Measurements from ENCODE around the gene FRMD4A.
A peak's percentile ranks its signal among the peaks of the same experiment; 100 is the strongest.
"Not testable (repeated sequence)": the region's sequence is repeated elsewhere in the genome, so short reads cannot be mapped to it uniquely, and the experiment has no call there.

The FRMD4A gene

GRCh38 chr10:13852872-13853271 lies 477.9 kb downstream of the FRMD4A start:
- no peak for DNase-seq (ENCODE audit: extremely low spot score, insufficient read length, low read depth)
- no peak for FAIRE-seq

GRCh38 chr10:13851906-13852305 lies 478.8 kb downstream of the FRMD4A start:
- no peak for DNase-seq (ENCODE audit: extremely low spot score, insufficient read length, low read depth)
- no peak for FAIRE-seq

GRCh38 chr10:13848520-13849445 lies 481.9 kb downstream of the FRMD4A start:
- FAIRE-seq (no peak), DNase-seq (ENCODE audit: extremely low spot score, insufficient read length, low read depth) (no peak)

- FAIRE-seq (no peak), DNase-seq (ENCODE audit: extremely low spot score, insufficient read length, low read depth) (no peak)
Measured at GRCh38 chr10:13847201-13847631, 483.5 kb downstream of the FRMD4A start.

GRCh38 chr10:13845897-13846296 lies 484.8 kb downstream of the FRMD4A start:
- no peak for FAIRE-seq

GRCh38 chr10:13844651-13845050 lies 486.1 kb downstream of the FRMD4A start:
- FAIRE-seq = no peak
- DNase-seq (ENCODE audit: extremely low spot score, insufficient read length, low read depth) = no peak

More at GRCh38 chr10:13845897-13846296, 484.8 kb downstream of the FRMD4A start:
- DNase-seq (ENCODE audit: extremely low spot score, insufficient read length, low read depth) = no peak

GRCh38 chr10:13842117-13842516 lies 488.6 kb downstream of the FRMD4A start:
- DNase-seq (ENCODE audit: extremely low spot score, insufficient read length, low read depth) = no peak
- no peak for FAIRE-seq

- DNase-seq (ENCODE audit: extremely low spot score, insufficient read length, low read depth) (no peak), FAIRE-seq (no peak)
Measured at GRCh38 chr10:13840036-13840435, 490.7 kb downstream of the FRMD4A start.

GRCh38 chr10:13839430-13839990 lies 491.2 kb downstream of the FRMD4A start:
- no peak for FAIRE-seq

GRCh38 chr10:13839030-13839429 lies 491.7 kb downstream of the FRMD4A start:
- FAIRE-seq (no peak), DNase-seq (ENCODE audit: extremely low spot score, insufficient read length, low read depth) (no peak)

More at GRCh38 chr10:13839430-13839990, 491.2 kb downstream of the FRMD4A start:
- DNase-seq (ENCODE audit: extremely low spot score, insufficient read length, low read depth) = no peak

GRCh38 chr10:13837966-13838365 lies 492.8 kb downstream of the FRMD4A start:
- FAIRE-seq = no peak
- no peak for DNase-seq (ENCODE audit: extremely low spot score, insufficient read length, low read depth)

GRCh38 chr10:13834581-13835286 lies 496.0 kb downstream of the FRMD4A start:
- FAIRE-seq = no peak
- DNase-seq (ENCODE audit: extremely low spot score, insufficient read length, low read depth) = no peak

GRCh38 chr10:13831711-13832141 lies 499.0 kb downstream of the FRMD4A start:
- FAIRE-seq = peak; percentile 86
- DNase-seq (ENCODE audit: extremely low spot score, insufficient read length, low read depth) = peak; percentile 42

GRCh38 chr10:13830385-13830784 lies 500.3 kb downstream of the FRMD4A start:
- FAIRE-seq = no peak

GRCh38 chr10:13829790-13830189 lies 500.9 kb downstream of the FRMD4A start:
- FAIRE-seq (peak; percentile 64), DNase-seq (ENCODE audit: extremely low spot score, insufficient read length, low read depth) (no peak)

More at GRCh38 chr10:13830385-13830784, 500.3 kb downstream of the FRMD4A start:
- no peak for DNase-seq (ENCODE audit: extremely low spot score, insufficient read length, low read depth)

- FAIRE-seq; DNase-seq (ENCODE audit: extremely low spot score, insufficient read length, low read depth): not testable (repeated sequence)
Measured at GRCh38 chr10:13828284-13828683, 502.4 kb downstream of the FRMD4A start.

GRCh38 chr10:13827076-13827797 lies 503.5 kb downstream of the FRMD4A start:
- no peak for DNase-seq (ENCODE audit: extremely low spot score, insufficient read length, low read depth)
- FAIRE-seq = no peak

GRCh38 chr10:13823709-13824405 lies 506.9 kb downstream of the FRMD4A start:
- DNase-seq (ENCODE audit: extremely low spot score, insufficient read length, low read depth) (no peak), FAIRE-seq (no peak)

GRCh38 chr10:13823096-13823708 lies 507.5 kb downstream of the FRMD4A start:
- FAIRE-seq = no peak

More at GRCh38 chr10:13823096-13823708, 507.5 kb downstream of the FRMD4A start:
- no peak for DNase-seq (ENCODE audit: extremely low spot score, insufficient read length, low read depth)

All from GM18507 (cell line).